Right atrium auricular region (tissue), 2 donors: ENCODE data around the gene MYMX. TPM values are rescaled to one million over a fixed set of nuclear protein-coding genes. Genes with fewer than 3 reads are reported as not detected.

Source experiments
- DNase-seq: peaks from one replicate; pipeline ENCODE4 v3.0.0-alpha.2; 2019; ENCODE audit warnings: low spot score
- H3K27ac ChIP-seq, 2 donors: fragments of 200-600 bp; sonication (generic); 1 replicate in 1 of 2; 2 replicates in 1 of 2; pipeline ENCODE4 v1.5.1; 2016 to 2019
- H3K27me3 ChIP-seq, 2 donors: fragments of 200-600 bp; sonication (generic); one replicate each; pipeline versions ENCODE4 v1.5.1 to v1.6.0; 2017 to 2019
- H3K36me3 ChIP-seq: fragments of 200-600 bp; sonication (generic); one replicate; pipeline ENCODE4 v1.5.1; 2016
- H3K4me1 ChIP-seq, 2 donors: fragments of 200-600 bp; sonication (generic); one replicate each; pipeline versions ENCODE4 v1.5.1 to v1.6.0; 2017 to 2019
- H3K4me3 ChIP-seq, 2 donors: fragments of 200-600 bp; sonication (generic); 1 replicate in 1 of 2; 2 replicates in 1 of 2; pipeline ENCODE4 v1.5.1; 2017 to 2019; ENCODE audit warnings: mild to moderate bottlenecking in 1 of 2, moderate library complexity in 1 of 2
- H3K9me3 ChIP-seq, 2 donors: fragments of 200-600 bp; sonication (generic); one replicate each; pipeline ENCODE4 v1.5.1; 2019
- CTCF ChIP-seq, 2 donors: fragments of 200-600 bp; sonication (generic); IDR thresholded peaks; one replicate each; pipeline ENCODE4 v1.5.1; 2019; ENCODE audit warnings: antibody characterized with exemption in 2 of 2
- microRNA counts, 2 donors: library from miRNA; unstranded; fragments of <30 nt; microRNA quantifications; one replicate each; lab custom pipeline; 2016 to 2017
- total RNA-seq, 2 donors: library from RNA; depleted of rRNA; stranded (reverse); fragments of >200 nt; gene quantifications; one replicate each; pipeline ENCODE4 v1.1.0, GENCODE V29; 2016

MYMX gene
- total RNA-seq, 2 donors from 2014 or later, result not detected

- H3K36me3 ChIP-seq, result no peaks in the 10 kb centered on the region
- peaks cover 0 to 32% of the 10 kb centered on the region in 2 donors for H3K4me1 ChIP-seq
- H3K4me3 ChIP-seq, result no peak overlapping the region
- no peak for DNase-seq
- H3K27me3 ChIP-seq, result peaks cover 0 to 7% of the 10 kb centered on the region in 2 donors
- H3K9me3 ChIP-seq, result no peaks in the 10 kb centered on the region
- no peak overlapping the region for H3K27ac ChIP-seq
- TF ChIP-seq CTCF (IDR thresholded peaks at IDR 0.05), result no peak
Observed at GRCh38 chr6:44267252-44267651, 50.5 kb downstream of the MYMX start.

MicroRNAs within 50 kb of the gene (microRNA counts, 767-probe panel; counts per million panel counts)
- microRNA hsa-miR-4647 (lab: Ali Mortazavi, UCI), result 0 to 1,062 counts per million in 2 donors

Other genes starting within 250 kb of the MYMX start
- 10 to 100 TPM; 44.1 to 45.9 TPM for gene MRPL14, start 89.5 kb upstream of the MYMX start, total RNA-seq
- gene TMEM63B, start 89.4 kb upstream of the MYMX start, total RNA-seq, result 10 to 100 TPM; 29.2 to 37.1 TPM
- under 1 TPM; 0.16 to 0.44 TPM for gene CAPN11, start 58.1 kb upstream of the MYMX start, total RNA-seq
- gene SLC29A1, start 6.7 kb downstream of the MYMX start, total RNA-seq, result 100 to 1,000 TPM; 105 to 256 TPM
- gene HSP90AB1, start 30.2 kb downstream of the MYMX start, total RNA-seq, result 100 to 1,000 TPM; 716 to 772 TPM
- gene SLC35B2, start 40.6 kb downstream of the MYMX start, total RNA-seq, result 10 to 100 TPM; 23.0 to 23.7 TPM
- gene NFKBIE, start 48.6 kb downstream of the MYMX start, total RNA-seq, result 1 to 10 TPM; 3.8 to 8.7 TPM
- gene TMEM151B, start 53.5 kb downstream of the MYMX start, total RNA-seq, result 1 to 10 TPM in 1 of 2 donors, under 1 TPM in 1; 0.11 to 2.6 TPM
- 1 to 10 TPM; 6.5 to 7.4 TPM for gene AARS2, start 96.4 kb downstream of the MYMX start, total RNA-seq
- gene SPATS1, start 125.7 kb downstream of the MYMX start, total RNA-seq, result not detected
- gene CDC5L, start 170.8 kb downstream of the MYMX start, total RNA-seq, result 10 to 100 TPM; 16.4 to 16.5 TPM